Coronary artery (tissue), 2 donors: Measurements from ENCODE around the gene CARD8.
A peak's percentile ranks its signal among the peaks of the same experiment; 100 is the strongest.

ENCODE experiments used
- DNase-seq: peaks from one replicate; pipeline ENCODE4 v3.0.0-alpha.2; 2017; ENCODE audit warnings: low spot score
- H3K27ac ChIP-seq, 2 donors: fragments of 200-600 bp; sonication (generic); one replicate each; pipeline ENCODE4 v1.5.1; 2016 to 2019
- H3K4me3 ChIP-seq: fragments of 200-600 bp; sonication (generic); 2 replicates; pipeline ENCODE4 v1.5.1; 2016; ENCODE audit warnings: mild to moderate bottlenecking, moderate library complexity
- CTCF ChIP-seq: fragments of 200-600 bp; sonication (generic); IDR thresholded peaks from one replicate; pipeline ENCODE4 v1.5.1; 2019; ENCODE audit warnings: antibody characterized with exemption

The CARD8 gene

GRCh38 chr19:48258350-48258749 is 2.6 kb upstream of the CARD8 start:
- TF ChIP-seq CTCF = no peak
- no peak for DNase-seq
- Histone ChIP-seq H3K27ac (peak overlapping the region in 1 of 2 donors; percentile 37), H3K4me3 (no peak overlapping the region)

GRCh38 chr19:48254529-48254970 is 1.2 kb downstream of the CARD8 start:
- Histone ChIP-seq H3K27ac (peak overlapping the region in 1 of 2 donors; percentile 83), H3K4me3 (peak overlapping the region; percentile 71)
- no peak for TF ChIP-seq CTCF
- no peak for DNase-seq

GRCh38 chr19:48253999-48254398 is 1.7 kb downstream of the CARD8 start:
- no peak for DNase-seq
- TF ChIP-seq CTCF = no peak
- Histone ChIP-seq H3K4me3 (no peak overlapping the region), H3K27ac (no peak overlapping the region)

- no peak for DNase-seq
- H3K27ac ChIP-seq = no peak overlapping the region
- TF ChIP-seq CTCF = no peak
- H3K4me3 ChIP-seq = no peak overlapping the region
These were observed 3.1 kb downstream of the CARD8 start for GRCh38 chr19:48252609-48253008.

- no peak for DNase-seq
- no peak overlapping the region for H3K4me3 ChIP-seq
- peak overlapping the region in 1 of 2 donors; percentile 55 for H3K27ac ChIP-seq
- TF ChIP-seq CTCF = no peak
These were observed 5.3 kb downstream of the CARD8 start for GRCh38 chr19:48250290-48251025.

GRCh38 chr19:48249502-48250014 is 6.2 kb downstream of the CARD8 start:
- DNase-seq = no peak
- TF ChIP-seq CTCF = no peak
- Histone ChIP-seq H3K4me3 (peak overlapping the region; percentile 43), H3K27ac (peak overlapping the region in 1 of 2 donors; percentile 62)
